Activated naive CD4-positive, alpha-beta T cell treated with anti-CD3 and anti-CD28 coated beads, Interleukin-2, amount 50 U/mL, for 72 hours (primary cell): ENCODE data around the gene SLX1A. TPM values are rescaled to one million over a fixed set of nuclear protein-coding genes. Genes with fewer than 3 reads are reported as not detected.
A peak's percentile ranks its signal among the peaks of the same experiment; 100 is the strongest.
"Not testable (repeated sequence)": the region's sequence is repeated elsewhere in the genome, so short reads cannot be mapped to it uniquely, and the experiment has no call there.

Experiments used
- ATAC-seq, 2 donors: fragments of 150-1000 bp; cut with Tn5 transposase; 2 replicates each; pipeline ENCODE4 v1.10.0; 2021; ENCODE audit warnings: mild to moderate bottlenecking in 2 of 2, moderate library complexity in 2 of 2
- DNase-seq, 2 donors: peaks; one replicate each; pipeline ENCODE4 v3.0.0; 2021 to 2022; ENCODE audit warnings: low spot score in 2 of 2
- H3K27ac Mint-ChIP-seq, 2 donors: one replicate each; pipeline ENCODE4 v1.8.0; 2022; ENCODE audit warnings: mild to moderate bottlenecking in 2 of 2, mixed read lengths in 2 of 2
- H3K36me3 Mint-ChIP-seq, 2 donors: one replicate each; pipeline ENCODE4 v1.8.0; 2022; ENCODE audit warnings: mixed read lengths in 2 of 2
- H3K9me3 Mint-ChIP-seq, 2 donors: one replicate each; pipeline ENCODE4 v1.8.0; 2022; ENCODE audit warnings: mixed read lengths in 2 of 2
- total RNA-seq, 2 donors: library from RNA; stranded (reverse); gene quantifications; one replicate each; pipeline ENCODE4 v1.2.3, GENCODE V29; 2022

The SLX1A gene
- total RNA-seq, 2 donors from 2014 or later, result 46.4 to 84.7 TPM

DNA sequence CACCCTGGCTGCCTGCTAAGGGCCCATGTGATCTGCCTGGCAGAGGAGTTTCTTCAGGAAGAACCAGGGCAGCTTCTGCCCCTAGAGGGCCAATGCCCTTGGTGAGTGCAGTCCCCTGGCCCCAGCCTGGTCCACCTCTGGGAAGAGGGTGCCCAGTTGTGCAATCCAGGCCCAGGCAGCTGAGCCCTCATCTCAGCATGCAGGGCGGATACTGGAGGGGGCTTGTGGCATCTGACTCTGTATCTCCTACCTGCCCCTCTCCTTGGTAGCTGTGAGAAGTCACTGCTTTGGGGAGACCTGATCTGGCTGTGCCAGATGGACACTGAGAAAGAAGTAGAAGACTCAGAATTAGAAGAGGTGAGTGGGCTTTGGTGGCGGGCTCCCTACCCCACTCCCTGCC, 3.3 kb downstream of the SLX1A start:
- ATAC-seq, H3K36me3 Mint-ChIP-seq, H3K9me3 Mint-ChIP-seq, H3K27ac Mint-ChIP-seq, DNase-seq: not testable (repeated sequence)

DNA sequence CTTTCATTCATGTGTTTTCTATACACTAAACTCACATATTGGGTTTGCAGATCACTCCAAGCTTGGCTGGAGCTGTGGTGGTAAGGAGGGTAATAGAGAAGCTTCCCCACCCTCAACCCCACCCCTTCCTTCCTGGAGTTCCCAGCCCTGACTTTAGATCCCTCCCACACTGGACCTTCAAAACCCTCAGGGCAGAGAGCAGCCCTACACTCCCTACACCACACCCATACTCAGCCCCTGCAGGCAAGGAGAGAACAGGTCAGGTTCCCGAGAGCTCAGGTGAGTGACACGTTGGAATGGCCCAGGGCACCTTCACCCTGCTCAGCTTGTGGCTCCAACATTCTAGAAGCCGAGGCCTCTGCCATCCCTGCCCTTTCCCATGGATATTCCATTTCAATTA, 5.4 kb downstream of the SLX1A start, which contains the start of gene SULT1A3:
Gene SULT1A3, plus strand, starts transcription at position 207 of the 400 bp plus-strand sequence. CDS start 1,474 bp downstream, outside the sequence.
- not testable (repeated sequence) for H3K27ac Mint-ChIP-seq, DNase-seq, H3K9me3 Mint-ChIP-seq, ATAC-seq, H3K36me3 Mint-ChIP-seq

DNA sequence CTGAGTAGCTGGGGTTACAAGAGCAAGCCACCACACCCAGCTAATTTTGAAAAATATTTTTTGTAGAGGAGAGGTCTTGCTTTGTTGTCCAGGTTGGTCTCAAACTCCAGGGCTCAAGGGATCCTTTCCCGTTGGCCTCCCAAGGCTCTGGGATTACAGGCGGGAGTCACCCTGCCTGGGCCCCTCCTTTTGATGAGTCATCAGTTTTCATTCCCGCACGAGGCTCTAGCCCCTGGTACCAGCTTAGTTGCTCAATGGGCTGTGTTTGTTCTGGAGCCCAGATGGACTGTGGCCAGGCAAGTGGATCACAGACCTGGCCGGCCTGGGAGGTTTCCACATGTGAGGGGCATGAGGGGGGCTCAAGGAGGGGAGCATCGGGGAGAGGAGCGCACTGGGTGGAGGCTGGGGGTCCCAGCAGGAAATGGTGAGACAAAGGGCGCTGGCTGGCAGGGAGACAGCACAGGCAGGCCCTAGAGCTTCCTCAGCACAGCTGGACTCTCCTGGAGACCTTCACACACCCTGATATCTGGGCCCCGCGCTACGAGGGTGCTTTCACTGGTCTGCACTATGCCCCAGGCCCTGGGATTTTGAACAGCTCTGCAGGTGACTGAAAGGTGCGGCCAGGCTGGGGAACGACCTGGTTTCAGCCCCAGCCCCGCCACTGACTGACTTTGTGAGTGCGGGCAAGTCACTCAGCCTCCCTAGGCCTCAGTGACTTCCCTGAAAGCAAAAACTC, 6.1 kb downstream of the SLX1A start:
- H3K9me3 Mint-ChIP-seq, H3K27ac Mint-ChIP-seq, DNase-seq, ATAC-seq, H3K36me3 Mint-ChIP-seq: not testable (repeated sequence)

DNA sequence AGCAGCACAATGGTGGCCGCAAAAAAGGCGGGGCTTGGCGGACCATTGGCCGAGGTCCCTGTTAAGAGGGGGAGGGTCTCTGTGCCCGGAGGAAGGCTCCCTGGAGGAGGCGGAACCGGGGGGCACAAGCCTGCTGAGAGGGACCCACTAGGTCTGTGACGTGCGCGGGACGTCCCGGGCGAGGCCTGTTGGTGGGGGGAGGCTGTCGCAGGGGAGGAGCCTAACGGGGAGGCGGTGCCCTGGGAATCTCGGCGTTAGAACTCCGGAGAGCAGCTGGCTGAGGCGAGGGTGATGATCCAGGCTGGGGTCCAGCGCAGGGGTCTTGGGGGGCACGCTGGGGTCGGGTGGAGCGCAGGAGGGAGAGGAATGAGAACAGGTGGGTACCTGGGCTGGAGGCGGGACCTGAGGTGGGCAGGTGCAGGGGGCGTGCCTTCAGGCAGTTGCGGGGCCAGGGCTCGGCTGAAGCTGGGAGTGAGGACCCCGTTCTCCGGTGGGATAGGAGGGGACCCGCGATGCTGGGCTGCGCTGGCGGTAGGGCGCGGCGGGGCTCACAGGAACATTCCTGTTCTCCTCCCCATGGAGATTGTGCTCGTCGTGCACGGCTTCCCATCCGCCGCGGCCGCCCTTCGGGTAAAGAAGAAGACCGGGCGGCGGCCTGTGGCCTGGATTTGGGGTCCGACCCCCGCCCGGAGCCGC, 12.0 kb downstream of the SLX1A start:
- ATAC-seq, result peak; percentile 40 to 68
- not testable (repeated sequence) for H3K9me3 Mint-ChIP-seq, H3K27ac Mint-ChIP-seq, H3K36me3 Mint-ChIP-seq
- peak; percentile 15 to 54 for DNase-seq

DNA sequence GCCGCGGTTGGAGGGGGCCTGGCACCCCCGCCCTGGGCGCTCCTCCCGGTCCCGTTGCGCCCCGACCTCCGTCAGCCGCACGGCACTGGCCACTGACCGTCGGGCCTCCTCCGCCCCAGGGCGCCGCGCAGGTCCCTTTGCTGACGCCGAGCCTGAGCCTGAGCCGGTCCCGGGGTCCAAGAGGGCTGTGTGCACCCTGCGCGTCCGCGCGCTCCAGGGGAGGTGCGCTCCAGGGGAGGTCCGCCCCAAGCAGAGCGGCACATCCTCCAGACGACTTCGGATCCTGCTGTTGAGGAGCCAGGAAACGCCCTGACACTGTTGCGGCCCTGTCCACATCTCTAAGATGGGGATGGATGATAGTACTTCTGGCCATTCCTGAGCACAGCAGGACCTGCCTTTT, 12.6 kb downstream of the SLX1A start:
- peak; percentile 51 to 61 for ATAC-seq
- H3K36me3 Mint-ChIP-seq, H3K9me3 Mint-ChIP-seq, H3K27ac Mint-ChIP-seq, DNase-seq: not testable (repeated sequence)

DNA sequence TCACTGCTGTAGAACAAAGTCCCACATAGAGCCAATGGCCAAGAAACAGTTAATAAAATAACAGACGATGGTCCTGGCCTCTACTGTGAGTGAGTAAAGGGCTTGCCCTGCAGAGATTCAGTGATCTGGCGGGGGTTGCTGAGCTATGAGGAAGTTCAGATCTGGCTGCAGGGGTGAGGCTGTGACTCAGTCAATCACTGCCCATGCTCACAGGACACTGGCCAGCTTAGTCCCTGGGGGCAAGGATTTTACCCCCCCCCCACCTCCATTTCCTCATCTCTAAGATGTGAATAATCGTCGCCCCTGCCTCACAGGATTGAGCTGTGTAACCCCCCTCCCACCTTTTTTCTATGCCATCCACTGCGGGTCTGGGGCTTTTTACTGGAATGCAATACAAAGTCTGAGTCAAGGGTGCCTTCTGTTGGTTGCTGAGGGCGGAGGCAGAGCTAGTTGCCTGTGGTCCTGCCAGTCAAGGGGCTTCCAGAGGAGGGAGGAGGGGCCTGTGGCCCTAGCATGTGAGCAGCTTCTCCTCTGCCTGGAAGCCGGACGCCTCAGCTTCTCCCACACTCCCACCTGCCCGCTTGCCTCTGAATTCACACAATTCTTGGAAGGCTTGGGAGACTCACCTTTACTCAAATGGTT, 13.5 kb downstream of the SLX1A start:
- H3K27ac Mint-ChIP-seq, DNase-seq, H3K36me3 Mint-ChIP-seq, H3K9me3 Mint-ChIP-seq: not testable (repeated sequence)
- peak; percentile 10 to 31 for ATAC-seq

DNA sequence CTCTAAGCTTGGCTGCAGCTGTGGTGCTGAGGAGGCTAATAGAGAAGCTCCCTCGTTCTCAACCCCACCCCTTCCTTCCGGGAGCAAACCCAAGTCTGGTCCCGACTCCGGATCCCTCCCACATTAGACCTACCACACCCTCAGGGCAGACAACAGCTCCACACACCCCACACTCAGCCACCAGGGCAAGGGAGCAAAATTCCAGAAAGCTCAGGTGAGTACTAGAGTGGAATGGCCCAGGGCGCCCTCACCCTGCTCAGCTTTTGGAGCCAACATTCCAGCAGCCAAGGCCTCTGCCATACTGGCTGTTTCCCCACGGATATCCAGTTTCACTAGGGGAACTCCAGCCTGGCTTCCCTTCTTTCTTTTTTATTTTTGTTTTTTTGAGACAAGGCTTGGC, 15.4 kb downstream of the SLX1A start:
- not testable (repeated sequence) for H3K36me3 Mint-ChIP-seq, H3K9me3 Mint-ChIP-seq, DNase-seq, ATAC-seq, H3K27ac Mint-ChIP-seq

DNA sequence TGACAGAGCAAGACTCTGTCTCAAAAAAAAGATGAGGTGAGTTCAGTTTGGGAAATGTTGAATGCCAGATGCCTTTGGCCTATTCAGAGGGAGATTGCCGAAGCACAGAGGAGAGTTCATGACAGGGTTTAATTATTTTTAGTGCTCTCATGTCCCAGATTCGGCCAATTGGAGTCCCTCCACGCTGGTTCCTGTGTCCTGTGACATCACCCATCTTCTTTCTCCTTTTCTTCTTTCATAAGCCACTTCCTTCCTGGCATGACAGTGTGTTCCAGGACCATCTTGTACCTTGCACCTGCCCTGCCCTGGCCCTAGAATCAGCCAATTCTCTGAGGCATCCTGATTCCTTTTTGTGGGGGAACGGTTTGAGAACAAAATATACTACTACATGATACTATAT, 17.7 kb downstream of the SLX1A start:
- not testable (repeated sequence) for H3K27ac Mint-ChIP-seq, H3K36me3 Mint-ChIP-seq, DNase-seq, H3K9me3 Mint-ChIP-seq
- peak; percentile 35 to 83 for ATAC-seq

DNA sequence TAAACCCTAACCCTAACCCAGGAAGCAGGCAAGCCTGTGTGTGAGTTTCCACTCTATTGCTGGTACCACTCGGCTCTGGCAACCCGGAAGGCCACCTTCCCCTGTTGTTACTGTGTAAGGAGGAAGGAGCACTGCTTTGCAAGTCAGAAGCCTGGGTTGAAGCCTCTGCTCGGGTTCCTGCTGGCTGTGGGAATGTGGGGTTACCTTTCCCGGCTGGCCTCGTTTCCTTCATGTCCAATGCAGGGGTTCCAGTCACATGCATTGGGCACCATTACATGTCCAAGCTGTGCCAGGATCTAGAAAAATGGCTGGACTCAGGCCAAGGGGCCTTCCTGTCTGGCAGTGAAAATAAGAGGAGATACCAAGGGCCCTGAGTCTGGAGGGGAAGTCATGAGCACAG, 23.4 kb downstream of the SLX1A start:
- not testable (repeated sequence) for ATAC-seq, H3K9me3 Mint-ChIP-seq, H3K36me3 Mint-ChIP-seq, H3K27ac Mint-ChIP-seq
- DNase-seq, result peak in 1 of 2 donors; percentile 44

Other genes with a start within 250 kb of the SLX1A start
- gene TMEM219, start 231.8 kb upstream of the SLX1A start, total RNA-seq, result 10 to 100 TPM; 52.5 to 63.8 TPM
- 10 to 100 TPM; 29.6 to 52.7 TPM for gene TAOK2, start 220.0 kb upstream of the SLX1A start, total RNA-seq
- gene HIRIP3, start 198.3 kb upstream of the SLX1A start, total RNA-seq, result 10 to 100 TPM; 30.1 to 38.7 TPM
- 10 to 100 TPM; 85.3 to 90.7 TPM for gene INO80E, start 197.6 kb upstream of the SLX1A start, total RNA-seq
- 1 to 10 TPM in 1 of 2 donors, under 1 TPM in 1; 0.80 to 2.0 TPM for gene DOC2A, start 182.8 kb upstream of the SLX1A start, total RNA-seq
- gene C16orf92, start 170.7 kb upstream of the SLX1A start, total RNA-seq, result not detected
- gene TLCD3B, start 162.6 kb upstream of the SLX1A start, total RNA-seq, result 10 to 100 TPM in 1 of 2 donors, 1 to 10 TPM in 1; 3.4 to 14.1 TPM
- 1,000 to 10,000 TPM; 1,322 to 2,822 TPM for gene ALDOA, start 128.1 kb upstream of the SLX1A start, total RNA-seq
- 100 to 1,000 TPM; 130 to 136 TPM for gene PPP4C, start 117.9 kb upstream of the SLX1A start, total RNA-seq
- gene TBX6, start 102.0 kb upstream of the SLX1A start, total RNA-seq, result 1 to 10 TPM; 3.9 to 5.7 TPM
- 100 to 1,000 TPM in 1 of 2 donors, 10 to 100 TPM in 1; 24.0 to 112 TPM for gene YPEL3, start 97.7 kb upstream of the SLX1A start, total RNA-seq
- gene GDPD3, start 80.3 kb upstream of the SLX1A start, total RNA-seq, result 10 to 100 TPM; 16.7 to 25.8 TPM
- gene MAPK3, start 70.7 kb upstream of the SLX1A start, total RNA-seq, result 100 to 1,000 TPM in 1 of 2 donors, 10 to 100 TPM in 1; 81.0 to 126 TPM
- gene CORO1A, start 10.3 kb upstream of the SLX1A start, total RNA-seq, result 1,000 to 10,000 TPM in 1 of 2 donors, 100 to 1,000 TPM in 1; 672 to 1,124 TPM
- gene BOLA2B, start 209 bp upstream of the SLX1A start, total RNA-seq, result 100 to 1,000 TPM; 158 to 173 TPM
- 10 to 100 TPM; 18.0 to 31.9 TPM for gene SULT1A3, start 5.4 kb downstream of the SLX1A start, total RNA-seq
- 10 to 100 TPM; 16.4 to 23.5 TPM for gene NPIPB13, start 54.6 kb downstream of the SLX1A start, total RNA-seq
- gene CD2BP2, start 161.4 kb downstream of the SLX1A start, total RNA-seq, result 10 to 100 TPM; 57.3 to 64.4 TPM
- 10 to 100 TPM; 52.5 to 69.5 TPM for gene TBC1D10B, start 176.6 kb downstream of the SLX1A start, total RNA-seq
- gene MYL11, start 180.9 kb downstream of the SLX1A start, total RNA-seq, result 1 to 10 TPM in 1 of 2 donors, under 1 TPM in 1; 0.97 to 1.2 TPM
- gene SEPTIN1, start 188.7 kb downstream of the SLX1A start, total RNA-seq, result 100 to 1,000 TPM; 161 to 208 TPM
- 10 to 100 TPM in 1 of 2 donors, 1 to 10 TPM in 1; 7.6 to 10.9 TPM for gene ZNF48, start 201.5 kb downstream of the SLX1A start, total RNA-seq
- 1 to 10 TPM; 4.4 to 7.9 TPM for gene ZNF771, start 213.7 kb downstream of the SLX1A start, total RNA-seq
- 100 to 1,000 TPM in 1 of 2 donors, 10 to 100 TPM in 1; 53.1 to 113 TPM for gene DCTPP1, start 236.2 kb downstream of the SLX1A start, total RNA-seq